ENCODE data around the gene MYORG. TPM values are rescaled to one million over a fixed set of nuclear protein-coding genes. Genes with fewer than 3 reads are reported as not detected.
"Not testable (repeated sequence)": the region's sequence is repeated elsewhere in the genome, so short reads cannot be mapped to it uniquely, and the experiment has no call there.

MYORG gene
- total RNA-seq, 3 donors from 2014 or later (not counting 1 experiment from before 2014, with no cell fraction given), result 0.58 to 0.93 (median 0.92) TPM

DNA sequence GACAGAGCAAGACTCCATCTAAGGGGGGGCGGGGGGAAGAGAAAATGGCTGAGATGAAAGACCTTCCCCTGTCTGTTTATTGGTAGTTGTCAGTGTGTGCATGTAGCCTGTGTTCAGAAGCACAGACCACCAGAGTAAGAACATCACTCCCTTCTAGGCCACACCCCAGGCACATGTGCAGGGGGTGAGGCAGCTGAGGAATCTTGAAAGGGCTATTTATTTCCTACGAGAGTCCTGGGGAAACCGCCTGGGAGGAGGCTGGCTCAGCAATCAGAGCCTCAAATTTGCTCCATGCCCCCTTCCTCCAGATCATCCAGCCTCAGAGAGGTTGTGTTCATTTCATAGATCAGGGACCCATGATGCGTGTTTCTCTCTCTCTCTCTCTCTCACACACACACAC, 7.1 kb downstream of the MYORG start:
- H3K27ac Mint-ChIP-seq, result no peak overlapping the region
- H3K4me1 Mint-ChIP-seq, result no peaks in the 10 kb centered on the region
- intact Hi-C loops (cut with micrococcal nuclease), result loop anchor here (10.0 kb wide), 1 partner anchor 325 kb away; the partner anchor contains the start of gene UBAP2
- Histone ChIP-seq H3K4me1 (ENCODE audit: control insufficient read depth, insufficient read depth, low read length) (no peaks in the 10 kb centered on the region), H3K4me3 (ENCODE audit: low read length) (no peak overlapping the region), H3K27ac (ENCODE audit: low read length) (no peak overlapping the region), H3K36me3 (ENCODE audit: control insufficient read depth, insufficient read depth, low read length) (no peaks in the 10 kb centered on the region), H3K9me3 (ENCODE audit: control insufficient read depth, insufficient read depth, low read length) (no peaks in the 10 kb centered on the region), H3K27me3 (ENCODE audit: control insufficient read depth, insufficient read depth, low read length) (no peaks in the 10 kb centered on the region)
- H3K36me3 Mint-ChIP-seq, result no peaks in the 10 kb centered on the region
- ATAC-seq (no peak), DNase-seq (no peak)
- TF ChIP-seq, protein P1, sequence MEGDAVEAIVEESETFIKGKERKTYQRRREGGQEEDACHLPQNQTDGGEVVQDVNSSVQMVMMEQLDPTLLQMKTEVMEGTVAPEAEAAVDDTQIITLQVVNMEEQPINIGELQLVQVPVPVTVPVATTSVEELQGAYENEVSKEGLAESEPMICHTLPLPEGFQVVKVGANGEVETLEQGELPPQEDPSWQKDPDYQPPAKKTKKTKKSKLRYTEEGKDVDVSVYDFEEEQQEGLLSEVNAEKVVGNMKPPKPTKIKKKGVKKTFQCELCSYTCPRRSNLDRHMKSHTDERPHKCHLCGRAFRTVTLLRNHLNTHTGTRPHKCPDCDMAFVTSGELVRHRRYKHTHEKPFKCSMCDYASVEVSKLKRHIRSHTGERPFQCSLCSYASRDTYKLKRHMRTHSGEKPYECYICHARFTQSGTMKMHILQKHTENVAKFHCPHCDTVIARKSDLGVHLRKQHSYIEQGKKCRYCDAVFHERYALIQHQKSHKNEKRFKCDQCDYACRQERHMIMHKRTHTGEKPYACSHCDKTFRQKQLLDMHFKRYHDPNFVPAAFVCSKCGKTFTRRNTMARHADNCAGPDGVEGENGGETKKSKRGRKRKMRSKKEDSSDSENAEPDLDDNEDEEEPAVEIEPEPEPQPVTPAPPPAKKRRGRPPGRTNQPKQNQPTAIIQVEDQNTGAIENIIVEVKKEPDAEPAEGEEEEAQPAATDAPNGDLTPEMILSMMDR (IDR thresholded peaks at IDR 0.05), result no peak
- WGBS (ENCODE audit: insufficient coverage), result 90% methylated on average over 4 of the region's 4 CpGs
- no peaks in the 10 kb centered on the region for H3K9me3 Mint-ChIP-seq
- H3K27me3 Mint-ChIP-seq (ENCODE audit: low read depth in 2 of 2), result no peaks in the 10 kb centered on the region
- no peak overlapping the region for H3K4me3 Mint-ChIP-seq

GRCh38 chr9:34368796-34369195, 7.9 kb downstream of the MYORG start:
- ATAC-seq; H3K27me3 ChIP-seq (ENCODE audit: control insufficient read depth, insufficient read depth, low read length); H3K9me3 ChIP-seq (ENCODE audit: control insufficient read depth, insufficient read depth, low read length); H3K27me3 Mint-ChIP-seq (ENCODE audit: low read depth in 2 of 2); DNase-seq; H3K4me3 ChIP-seq (ENCODE audit: low read length); H3K4me1 ChIP-seq (ENCODE audit: control insufficient read depth, insufficient read depth, low read length); intact Hi-C loops (cut with micrococcal nuclease); H3K27ac ChIP-seq (ENCODE audit: low read length); H3K9me3 Mint-ChIP-seq; H3K4me1 Mint-ChIP-seq; H3K36me3 Mint-ChIP-seq; H3K4me3 Mint-ChIP-seq; H3K27ac Mint-ChIP-seq; H3K36me3 ChIP-seq (ENCODE audit: control insufficient read depth, insufficient read depth, low read length): not testable (repeated sequence)
- 83% methylated on average over 4 of the region's 5 CpGs for WGBS (ENCODE audit: insufficient coverage)

DNA sequence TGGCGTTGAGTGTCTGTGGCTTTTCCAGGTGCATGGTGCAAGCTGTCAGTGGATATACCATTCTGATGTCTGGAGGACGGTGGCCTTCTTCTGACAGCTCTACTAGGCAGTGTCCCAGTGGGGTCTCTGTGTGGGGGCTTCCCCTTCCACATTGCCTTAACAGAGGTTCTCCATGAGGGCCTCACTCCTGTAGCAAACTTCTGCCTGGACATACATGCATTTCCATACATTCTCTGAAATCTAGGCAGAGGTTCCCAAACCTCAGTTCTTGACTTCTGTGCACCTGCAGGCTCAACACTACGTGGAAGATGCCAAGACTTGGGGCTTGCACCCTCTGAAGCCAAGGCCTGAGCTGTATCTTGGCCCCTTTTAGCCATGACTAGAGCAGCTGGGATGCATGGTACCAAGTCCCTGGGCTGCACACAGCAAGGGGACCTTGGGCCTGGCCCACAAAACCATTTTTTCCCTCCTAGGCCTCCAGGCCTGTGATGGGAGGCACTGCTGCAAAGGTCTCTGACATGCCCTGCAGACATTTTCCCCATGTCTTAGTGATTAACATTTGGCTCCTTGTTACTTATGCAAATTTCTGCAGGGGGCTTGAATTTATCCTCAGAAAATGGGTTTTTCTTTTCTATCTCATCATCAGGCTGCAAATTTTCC, 8.8 kb downstream of the MYORG start:
- intact Hi-C loops (cut with micrococcal nuclease); DNase-seq; H3K27me3 ChIP-seq (ENCODE audit: control insufficient read depth, insufficient read depth, low read length); H3K27ac Mint-ChIP-seq; H3K27ac ChIP-seq (ENCODE audit: low read length); H3K36me3 Mint-ChIP-seq; H3K9me3 Mint-ChIP-seq; ATAC-seq; H3K4me3 ChIP-seq (ENCODE audit: low read length); H3K4me1 ChIP-seq (ENCODE audit: control insufficient read depth, insufficient read depth, low read length); H3K27me3 Mint-ChIP-seq (ENCODE audit: low read depth in 2 of 2); H3K4me1 Mint-ChIP-seq; H3K9me3 ChIP-seq (ENCODE audit: control insufficient read depth, insufficient read depth, low read length); H3K4me3 Mint-ChIP-seq; H3K36me3 ChIP-seq (ENCODE audit: control insufficient read depth, insufficient read depth, low read length): not testable (repeated sequence)
- WGBS (ENCODE audit: insufficient coverage), result 92% methylated on average over 3 of the region's 3 CpGs

DNA sequence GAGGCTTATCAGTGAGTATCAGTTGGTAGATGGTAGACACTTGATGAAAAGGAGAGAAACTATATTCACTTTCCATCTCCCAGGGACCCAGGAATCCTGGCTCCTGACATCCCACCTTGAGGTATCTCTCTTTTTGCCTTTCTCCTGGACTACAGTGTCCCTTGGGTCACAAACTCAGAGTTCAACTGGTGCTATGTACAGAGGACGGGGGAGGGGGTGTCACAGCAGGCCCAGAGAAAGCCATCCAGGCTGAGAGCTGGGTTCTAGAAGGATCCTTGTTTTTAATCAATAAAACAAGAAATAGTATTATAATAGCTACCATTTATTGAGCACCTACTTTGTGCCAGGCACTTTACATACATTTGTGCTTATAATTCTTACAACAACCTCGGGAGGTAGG, 10.3 kb downstream of the MYORG start:
- intact Hi-C loops (cut with micrococcal nuclease), result no loop called here
- 94% methylated on average over 2 of the region's 2 CpGs for WGBS (ENCODE audit: insufficient coverage)
- Histone ChIP-seq H3K4me3 (ENCODE audit: low read length) (no peak overlapping the region), H3K9me3 (ENCODE audit: control insufficient read depth, insufficient read depth, low read length) (no peaks in the 10 kb centered on the region), H3K4me1 (ENCODE audit: control insufficient read depth, insufficient read depth, low read length) (no peaks in the 10 kb centered on the region), H3K36me3 (ENCODE audit: control insufficient read depth, insufficient read depth, low read length) (no peaks in the 10 kb centered on the region), H3K27ac (ENCODE audit: low read length) (no peak overlapping the region), H3K27me3 (ENCODE audit: control insufficient read depth, insufficient read depth, low read length) (no peaks in the 10 kb centered on the region)
- DNase-seq (no peak), ATAC-seq (no peak)
- Mint-ChIP-seq H3K27ac (no peak overlapping the region), H3K4me1 (no peaks in the 10 kb centered on the region), H3K36me3 (no peaks in the 10 kb centered on the region), H3K27me3 (ENCODE audit: low read depth in 2 of 2) (no peaks in the 10 kb centered on the region), H3K9me3 (no peaks in the 10 kb centered on the region), H3K4me3 (no peak overlapping the region)
- TF ChIP-seq, protein P1 (IDR thresholded peaks at IDR 0.05), result no peak
